WTC11 (cell line): ENCODE measurements around the gene FAR2. TPM values are rescaled to one million over a fixed set of nuclear protein-coding genes. Genes with fewer than 3 reads are reported as not detected.

Experiments used
- ATAC-seq: fragments of 200-7000 bp; cut with Tn5 transposase; 2 replicates; pipeline ENCODE4 v1.10.0; 2021; ENCODE audit warnings: mild to moderate bottlenecking, moderate library complexity
- CTCF ChIA-PET: fragments of 300-600 bp; sonication (Branson Sonifier 250); formaldehyde crosslinking; loops from one replicate; lab custom pipeline; 2021; ENCODE audit warnings: antibody characterized with exemption; lab: Charles Lee
- POLR2A ChIA-PET: fragments of 350-600 bp; sonication (Branson Sonifier 250); formaldehyde crosslinking; loops from one replicate; lab custom pipeline; 2021; ENCODE audit warnings: antibody characterized with exemption; lab: Charles Lee
- DNase-seq: peaks from one replicate; pipeline ENCODE4 v3.0.0; 2021; ENCODE audit warnings: low spot score
- H3K27ac Mint-ChIP-seq: 2 replicates; pipeline ENCODE4 v1.8.0; 2021; ENCODE audit warnings: mixed read lengths
- H3K27me3 Mint-ChIP-seq: 2 replicates; pipeline ENCODE4 v1.8.0; 2021; ENCODE audit warnings: low read depth, mild to moderate bottlenecking, moderate library complexity, mixed read lengths
- H3K36me3 Mint-ChIP-seq: 2 replicates; pipeline ENCODE4 v1.8.0; 2021; ENCODE audit warnings: mixed read lengths
- H3K4me1 Mint-ChIP-seq: 2 replicates; pipeline ENCODE4 v1.8.0; 2022; ENCODE audit warnings: mixed read lengths
- H3K4me3 Mint-ChIP-seq: 2 replicates; pipeline ENCODE4 v1.8.0; 2021; ENCODE audit warnings: mild to moderate bottlenecking, moderate library complexity, mixed read lengths
- H3K9me3 Mint-ChIP-seq: 2 replicates; pipeline ENCODE4 v1.8.0; 2021; ENCODE audit warnings: mixed read lengths
- AFF4 ChIP-seq: sonication (generic); formaldehyde crosslinking; IDR thresholded peaks from 2 replicates; pipeline ENCODE4 v1.8.1; 2023; ENCODE audit warnings: mild to moderate bottlenecking, missing genetic modification reagents, borderline replicate concordance
- ATF1 ChIP-seq: sonication (generic); formaldehyde crosslinking; IDR thresholded peaks from 2 replicates; pipeline ENCODE4 v1.8.1; 2023; ENCODE audit warnings: mild to moderate bottlenecking, moderate library complexity, missing genetic modification reagents
- CREB1 ChIP-seq: sonication (generic); formaldehyde crosslinking; IDR thresholded peaks from 2 replicates; pipeline ENCODE4 v1.8.0; 2023; ENCODE audit warnings: mild to moderate bottlenecking, missing genetic modification reagents
- E2F1 ChIP-seq: sonication (generic); formaldehyde crosslinking; IDR thresholded peaks from 2 replicates; pipeline ENCODE4 v1.8.0; 2022; ENCODE audit warnings: mild to moderate bottlenecking, missing genetic modification reagents
- ETV6 ChIP-seq: sonication (generic); formaldehyde crosslinking; IDR thresholded peaks from 2 replicates; pipeline ENCODE4 v1.8.1; 2022; ENCODE audit warnings: mild to moderate bottlenecking, missing genetic modification reagents
- FOXP4 ChIP-seq: sonication (generic); formaldehyde crosslinking; IDR thresholded peaks from 2 replicates; pipeline ENCODE4 v1.8.0; 2022; ENCODE audit warnings: mild to moderate bottlenecking, missing genetic modification reagents
- GABPB1 ChIP-seq: sonication (generic); formaldehyde crosslinking; IDR thresholded peaks from 2 replicates; pipeline ENCODE4 v1.8.1; 2023; ENCODE audit warnings: mild to moderate bottlenecking, missing genetic modification reagents
- MYBL2 ChIP-seq: sonication (generic); formaldehyde crosslinking; IDR thresholded peaks from 2 replicates; pipeline ENCODE4 v1.8.1; 2023; ENCODE audit warnings: mild to moderate bottlenecking, moderate library complexity, missing genetic modification reagents
- NFATC4 ChIP-seq: fragments of 250-450 bp; sonication (Bioruptor Pico); IDR thresholded peaks from 2 replicates; pipeline ENCODE4 v1.9.0; 2021; ENCODE audit warnings: mild to moderate bottlenecking
- NFE2L1 ChIP-seq: sonication (generic); formaldehyde crosslinking; IDR thresholded peaks from 2 replicates; pipeline ENCODE4 v1.8.1; 2023; ENCODE audit warnings: missing genetic modification reagents
- NFYB ChIP-seq: sonication (generic); formaldehyde crosslinking; conservative IDR thresholded peaks from 2 replicates; pipeline ENCODE4 v1.8.0; 2022; ENCODE audit warnings: low read depth, missing genetic modification reagents
- NR3C1 ChIP-seq: sonication (generic); formaldehyde crosslinking; conservative IDR thresholded peaks from 2 replicates; pipeline ENCODE4 v1.8.1; 2023; ENCODE audit warnings: low read depth, mild to moderate bottlenecking, missing genetic modification reagents
- OVOL2 ChIP-seq: fragments of 250-450 bp; sonication (Bioruptor Pico); IDR thresholded peaks from 2 replicates; pipeline ENCODE4 v1.9.0; 2021; ENCODE audit warnings: mild to moderate bottlenecking, borderline replicate concordance
- PRDM15 ChIP-seq: sonication (generic); formaldehyde crosslinking; IDR thresholded peaks from 2 replicates; pipeline ENCODE4 v1.8.0; 2022; ENCODE audit warnings: missing genetic modification reagents
- RORB ChIP-seq: fragments of 250-450 bp; sonication (Bioruptor Pico); IDR thresholded peaks from 2 replicates; pipeline ENCODE4 v1.9.0; 2021; ENCODE audit warnings: mild to moderate bottlenecking
- SMAD4 ChIP-seq: sonication (generic); formaldehyde crosslinking; IDR thresholded peaks from 2 replicates; pipeline ENCODE4 v1.8.0; 2022; ENCODE audit warnings: mild to moderate bottlenecking, missing genetic modification reagents
- TP53 ChIP-seq: sonication (generic); formaldehyde crosslinking; IDR thresholded peaks from 2 replicates; pipeline ENCODE4 v1.8.1; 2023; ENCODE audit warnings: mild to moderate bottlenecking, missing genetic modification reagents
- USF1 ChIP-seq: sonication (generic); formaldehyde crosslinking; IDR thresholded peaks from 2 replicates; pipeline ENCODE4 v1.8.0; 2022; ENCODE audit warnings: mild to moderate bottlenecking, missing genetic modification reagents
- USF2 ChIP-seq: sonication (generic); formaldehyde crosslinking; IDR thresholded peaks from 2 replicates; pipeline ENCODE4 v1.8.1; 2023; ENCODE audit warnings: mild to moderate bottlenecking, missing genetic modification reagents, moderate library complexity
- ZNF219 ChIP-seq: sonication (generic); formaldehyde crosslinking; IDR thresholded peaks from 2 replicates; pipeline ENCODE4 v1.8.0; 2023; ENCODE audit warnings: missing genetic modification reagents, mild to moderate bottlenecking, borderline replicate concordance
- ZNF232 ChIP-seq: sonication (generic); formaldehyde crosslinking; IDR thresholded peaks from 2 replicates; pipeline ENCODE4 v1.8.0; 2022; ENCODE audit warnings: mild to moderate bottlenecking, missing genetic modification reagents
- ZNF263 ChIP-seq: sonication (generic); formaldehyde crosslinking; IDR thresholded peaks from 2 replicates; pipeline ENCODE4 v1.8.1; 2022; ENCODE audit warnings: low read depth, mild to moderate bottlenecking, moderate library complexity, missing genetic modification reagents
- ZNF512 ChIP-seq: sonication (generic); formaldehyde crosslinking; IDR thresholded peaks from 2 replicates; pipeline ENCODE4 v1.8.1; 2022; ENCODE audit warnings: missing genetic modification reagents, borderline replicate concordance
- total RNA-seq: library from RNA; stranded (reverse); gene quantifications from 3 replicates; pipeline ENCODE4 v1.2.3, GENCODE V29; 2021

Gene FAR2
- total RNA-seq, 1 experiment from 2014 or later = 20.0 TPM

GRCh38 chr12:29374913-29375312, 225.8 kb downstream of the FAR2 start:
- H3K27me3 Mint-ChIP-seq = no peaks in the 10 kb centered on the region
- TF ChIP-seq TP53 (no peak), NFATC4 (CRISPR knock-in tag) (no peak), USF1 (no peak), ZNF512 (CRISPR knock-in tag) (no peak), E2F1 (CRISPR knock-in tag) (no peak), ZNF219 (CRISPR knock-in tag) (no peak), NR3C1 (CRISPR knock-in tag) (no peak), SMAD4 (CRISPR knock-in tag) (no peak), AFF4 (CRISPR knock-in tag) (no peak), OVOL2 (CRISPR knock-in tag) (no peak), RORB (no peak), ETV6 (no peak), CREB1 (CRISPR knock-in tag) (no peak), FOXP4 (CRISPR knock-in tag) (no peak), MYBL2 (CRISPR knock-in tag) (no peak), NFE2L1 (no peak), ATF1 (CRISPR knock-in tag) (no peak)
- TF ChIP-seq, all 79 proteins: peak for 0
- ChIA-PET CTCF (no interaction called here), POLR2A (no interaction called here)
- H3K4me1 Mint-ChIP-seq = peaks cover 6% of the 10 kb centered on the region
- no peak overlapping the region for H3K4me3 Mint-ChIP-seq
- DNase-seq = no peak
- H3K9me3 Mint-ChIP-seq = no peaks in the 10 kb centered on the region
- no peak for ATAC-seq
- H3K36me3 Mint-ChIP-seq = peaks cover 2% of the 10 kb centered on the region; the same call in 1 of the 2 replicates
- no peak overlapping the region for H3K27ac Mint-ChIP-seq

GRCh38 chr12:29376118-29376517, 227.0 kb downstream of the FAR2 start:
- H3K9me3 Mint-ChIP-seq = no peaks in the 10 kb centered on the region
- ChIA-PET CTCF (no interaction called here), POLR2A (no interaction called here)
- DNase-seq = no peak
- no peaks in the 10 kb centered on the region for H3K36me3 Mint-ChIP-seq
- no peaks in the 10 kb centered on the region for H3K27me3 Mint-ChIP-seq
- no peak overlapping the region for H3K4me3 Mint-ChIP-seq
- peaks cover 9% of the 10 kb centered on the region for H3K4me1 Mint-ChIP-seq
- no peak overlapping the region for H3K27ac Mint-ChIP-seq
- ATAC-seq = no peak
- no peak for TF ChIP-seq USF2 (CRISPR knock-in tag)
- TF ChIP-seq GABPB1 (CRISPR knock-in tag) = no peak
- TF ChIP-seq PRDM15 (CRISPR knock-in tag) = no peak
- TF ChIP-seq ZNF219 (CRISPR knock-in tag) = no peak
- no peak for TF ChIP-seq ATF1 (CRISPR knock-in tag)
- no peak for TF ChIP-seq ZNF232
- no peak for TF ChIP-seq RORB
- no peak for TF ChIP-seq NFYB (CRISPR knock-in tag)
- TF ChIP-seq ZNF263 = no peak
- no peak for TF ChIP-seq NFATC4 (CRISPR knock-in tag)
